GM18909 (cell line): ENCODE results near the gene LRRC8D.

Source experiments
- ATAC-seq: cut with Tn5 transposase; IDR thresholded peaks from one replicate; pipeline ENCODE4 v1.9.1; 2021; ENCODE audit warnings: mild to moderate bottlenecking; ENCODE audit not compliant: unreplicated experiment, poor library complexity

The LRRC8D gene

DNA sequence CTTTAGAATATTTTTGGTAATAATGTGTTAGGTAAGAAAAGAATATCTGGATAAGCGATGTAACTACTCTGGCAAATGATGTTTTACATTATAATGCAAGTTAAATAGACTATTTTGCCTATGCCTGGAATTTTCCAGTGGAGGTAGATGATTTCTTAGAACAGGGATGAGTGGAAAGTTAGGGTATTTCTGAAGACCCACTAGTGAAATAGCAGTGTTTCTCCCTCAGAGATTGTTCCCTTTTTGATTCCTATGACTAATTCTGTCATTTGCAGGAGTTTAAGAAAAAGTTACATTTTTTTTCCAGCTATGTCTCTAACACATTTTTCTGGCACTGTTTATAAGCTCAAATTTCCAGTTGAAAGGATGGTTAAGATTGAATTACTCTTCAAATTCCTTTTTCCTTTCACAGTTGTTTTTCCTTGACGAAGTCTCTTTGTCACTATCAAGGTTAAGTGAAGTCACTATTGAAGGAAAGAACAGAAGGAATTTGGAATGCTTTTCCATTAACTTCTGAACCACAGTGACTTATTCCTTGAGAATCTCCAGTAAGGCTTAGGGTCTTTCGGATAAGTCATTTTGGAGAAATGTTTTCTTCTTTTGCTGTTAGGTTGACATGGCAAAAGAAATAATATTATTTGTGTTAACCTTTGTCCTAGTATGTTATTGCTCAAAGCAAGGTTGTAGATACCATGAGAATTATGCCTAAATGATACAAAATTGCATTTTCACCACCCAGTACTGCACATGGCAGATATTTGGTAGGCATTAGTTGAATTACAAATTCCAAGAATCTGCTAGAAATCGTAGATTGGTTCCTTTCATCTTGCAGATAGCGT, 131.2 kb downstream of the LRRC8D start:
- ATAC-seq, result no peak

DNA sequence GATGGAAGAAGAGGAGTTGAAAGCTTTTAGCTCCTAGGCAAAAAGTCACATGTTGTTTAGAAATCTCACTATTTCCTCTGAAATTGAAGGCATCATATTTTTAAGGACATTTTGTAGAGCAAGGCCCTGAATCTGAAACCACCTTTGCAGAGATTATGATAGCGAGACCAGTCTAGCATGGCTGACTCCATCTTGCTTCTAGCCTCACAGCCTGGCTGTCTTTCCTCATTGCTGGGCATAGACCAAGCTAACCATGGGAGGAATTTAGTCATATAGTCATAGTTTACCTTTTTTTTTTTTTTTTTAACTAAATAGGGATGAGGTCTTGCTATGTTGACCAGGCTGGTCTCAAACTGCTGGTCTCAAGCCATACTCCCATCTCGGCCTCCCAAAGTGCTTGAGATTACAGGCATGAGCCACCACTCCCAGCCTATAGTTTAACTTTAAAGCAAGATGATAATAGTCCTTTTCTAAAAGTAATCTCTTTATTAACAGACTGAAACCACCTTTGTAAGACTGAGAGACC, 131.8 kb downstream of the LRRC8D start:
- peak; percentile 2 for ATAC-seq

DNA sequence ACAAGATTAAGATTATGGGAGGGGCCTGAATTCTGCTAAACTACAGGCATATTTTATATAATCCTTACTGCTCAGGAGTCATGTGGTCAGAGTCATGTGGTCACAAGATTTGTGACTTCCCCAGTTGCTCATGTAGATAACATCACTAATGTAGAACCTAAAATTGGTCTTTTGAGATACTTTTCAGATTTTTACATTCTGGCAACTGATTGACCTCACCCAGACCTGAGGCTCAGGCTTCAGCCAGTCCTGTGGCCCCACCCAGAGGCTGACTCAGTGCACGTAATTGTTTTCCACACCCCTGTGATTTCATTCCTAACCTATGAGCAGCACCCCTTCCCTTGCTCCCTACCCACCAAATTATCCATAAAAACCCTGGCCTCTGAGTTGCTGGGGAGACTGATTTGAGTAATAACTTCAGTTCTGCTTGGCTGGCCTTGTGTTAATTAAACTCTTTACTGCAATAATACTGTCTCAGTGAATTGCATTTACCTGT, 132.3 kb downstream of the LRRC8D start:
- peak; percentile 73 for ATAC-seq

DNA sequence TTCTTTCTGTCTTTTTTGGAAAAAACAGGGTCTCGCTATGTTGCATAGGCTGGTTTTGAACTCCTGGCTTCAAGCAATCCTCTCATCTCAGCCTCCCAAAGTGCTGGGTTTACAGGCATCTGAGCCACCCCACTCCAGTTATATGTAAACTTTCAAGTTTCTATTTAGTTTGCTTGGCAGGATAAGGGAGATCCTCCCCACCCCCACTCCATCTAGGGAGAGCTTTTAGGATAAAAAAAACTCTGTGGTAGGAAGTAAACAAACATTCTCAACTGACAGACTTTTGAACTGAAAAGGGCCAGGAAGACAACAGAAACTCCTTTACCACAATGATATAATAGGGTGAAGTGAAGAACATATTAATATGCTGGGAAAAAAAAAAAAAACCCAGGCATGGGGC, 133.1 kb downstream of the LRRC8D start:
- no peak for ATAC-seq

DNA sequence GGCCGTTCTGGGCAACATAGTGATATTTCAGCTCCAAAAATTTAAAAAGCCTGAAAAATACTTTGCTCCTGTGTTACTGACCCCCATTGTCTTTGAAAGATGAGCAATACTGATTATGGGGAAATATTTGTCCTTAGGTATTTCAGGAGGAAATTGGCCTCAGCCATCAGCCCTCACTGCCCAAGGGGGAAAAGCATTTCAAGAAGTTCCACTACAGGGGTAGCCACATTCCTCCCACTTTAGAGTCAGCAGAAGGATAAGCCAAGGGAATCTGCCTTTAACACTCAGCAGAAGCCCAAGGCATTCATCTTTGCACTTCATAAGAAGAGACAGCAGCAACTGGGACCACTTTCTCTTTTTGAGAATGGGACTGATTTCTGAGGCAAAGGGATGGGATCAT, 133.6 kb downstream of the LRRC8D start:
- ATAC-seq, result no peak

DNA sequence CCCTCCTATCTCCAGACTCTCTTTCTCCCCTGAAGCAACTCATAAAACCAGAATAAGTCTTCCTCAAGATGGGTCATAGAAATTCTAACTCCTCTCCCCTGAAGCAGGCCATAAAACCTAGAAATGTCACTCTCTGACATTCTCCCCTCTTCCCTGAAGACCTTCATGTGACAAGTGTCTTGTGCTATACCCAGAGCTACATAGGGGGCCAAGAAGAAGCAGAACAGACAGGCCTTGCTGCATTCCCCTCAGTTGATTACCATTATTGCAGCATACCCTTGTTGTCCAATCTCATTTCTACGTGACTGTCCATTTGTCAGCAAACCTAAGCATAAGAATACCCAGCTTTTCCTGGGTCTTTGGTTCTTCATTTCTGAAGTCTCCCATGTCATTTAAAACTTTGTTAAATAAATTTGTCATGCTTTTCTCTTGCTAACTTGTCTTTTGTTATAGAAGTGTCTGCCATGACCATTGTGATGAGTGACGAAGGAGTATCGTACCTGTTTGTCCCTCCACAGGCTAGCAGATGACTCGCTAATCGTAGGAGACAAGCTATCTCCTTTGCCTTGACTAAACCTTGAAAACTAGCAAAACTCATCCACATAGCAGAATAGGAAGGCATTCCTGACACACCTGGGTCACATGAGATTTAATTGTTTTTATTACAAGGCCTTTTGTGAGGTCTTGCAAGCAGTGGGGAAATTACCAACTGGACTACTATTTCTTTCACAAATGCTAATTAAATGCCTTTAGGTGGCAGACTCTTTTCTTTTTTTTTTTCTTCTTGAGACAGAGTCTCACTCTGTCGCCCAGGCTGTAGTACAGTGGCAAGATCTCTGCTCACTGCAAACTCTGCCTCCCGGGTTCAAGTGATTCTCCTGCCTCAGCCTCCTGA, 134.7 kb downstream of the LRRC8D start:
- no peak for ATAC-seq

DNA sequence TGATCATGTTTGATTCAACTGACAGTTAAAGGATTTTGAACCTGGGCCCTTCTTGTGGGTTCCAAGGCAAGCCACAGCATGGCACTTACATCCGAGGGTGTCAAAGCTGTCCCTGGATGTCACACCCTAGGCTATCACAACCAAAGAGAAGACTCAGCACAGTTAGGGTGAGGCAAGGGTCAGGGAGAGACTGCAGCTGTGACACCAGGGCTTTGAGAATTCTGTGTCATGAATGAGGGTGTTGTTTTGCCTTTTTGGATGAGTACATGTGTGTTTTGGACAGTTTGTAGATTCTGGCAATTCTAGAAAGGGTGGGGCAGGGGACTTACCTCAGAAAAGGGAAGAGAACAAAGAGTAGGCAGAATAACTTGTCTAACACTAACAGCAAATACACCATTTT, 136.3 kb downstream of the LRRC8D start:
- no peak for ATAC-seq

DNA sequence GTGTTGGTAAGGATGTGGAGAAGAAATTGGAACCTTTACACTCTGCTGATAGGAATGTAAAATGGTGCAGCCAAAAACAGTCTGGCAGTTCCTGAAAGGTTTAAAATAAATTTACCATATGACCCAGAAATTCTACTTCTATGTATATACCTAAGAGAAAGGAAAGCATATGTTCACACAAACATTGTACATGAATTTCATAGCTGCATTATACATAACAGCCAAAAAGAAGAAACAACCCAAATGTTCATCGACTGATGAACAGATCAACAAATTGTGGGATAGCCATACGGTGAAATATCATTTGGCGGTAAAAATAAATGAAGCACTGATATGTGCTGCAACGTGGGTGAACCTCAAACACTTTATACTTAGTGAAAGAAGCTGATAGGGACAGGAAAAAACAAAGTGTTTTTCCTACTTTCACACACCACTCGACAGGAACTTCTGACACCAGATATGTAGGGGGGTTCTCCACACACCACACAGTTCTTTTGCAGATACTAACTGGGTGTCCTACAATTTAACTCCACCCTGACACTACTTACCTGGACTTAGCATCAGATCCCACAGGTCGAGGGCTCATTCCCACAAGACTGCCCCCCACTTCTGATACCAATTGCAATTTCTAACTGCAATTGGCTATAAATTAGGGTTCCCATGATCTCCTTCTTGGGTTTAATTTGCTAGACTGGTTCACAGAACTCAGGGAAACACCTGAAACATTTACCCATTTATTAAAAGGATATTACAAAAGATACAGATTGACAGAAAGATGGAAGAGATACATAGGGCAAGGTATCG, 138.2 kb downstream of the LRRC8D start:
- ATAC-seq, result no peak

DNA sequence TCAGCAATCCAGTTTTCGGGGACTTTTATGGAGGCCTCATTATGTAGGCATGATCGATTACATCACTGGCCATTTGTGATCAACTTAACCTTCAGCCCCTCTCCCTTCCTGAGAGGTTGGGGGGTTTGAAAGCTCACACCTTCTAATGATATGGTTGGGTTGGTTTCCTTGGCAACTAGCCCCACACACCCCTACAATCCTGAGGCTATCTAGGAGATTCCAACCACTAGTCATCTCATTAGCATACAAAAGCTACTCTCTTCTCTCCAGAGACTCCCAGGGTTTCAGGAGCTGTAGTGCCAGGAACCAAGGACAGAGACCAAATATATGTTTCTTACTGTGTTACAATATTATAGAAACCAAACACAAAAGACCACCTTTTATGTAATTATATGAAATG, 138.9 kb downstream of the LRRC8D start:
- no peak for ATAC-seq

DNA sequence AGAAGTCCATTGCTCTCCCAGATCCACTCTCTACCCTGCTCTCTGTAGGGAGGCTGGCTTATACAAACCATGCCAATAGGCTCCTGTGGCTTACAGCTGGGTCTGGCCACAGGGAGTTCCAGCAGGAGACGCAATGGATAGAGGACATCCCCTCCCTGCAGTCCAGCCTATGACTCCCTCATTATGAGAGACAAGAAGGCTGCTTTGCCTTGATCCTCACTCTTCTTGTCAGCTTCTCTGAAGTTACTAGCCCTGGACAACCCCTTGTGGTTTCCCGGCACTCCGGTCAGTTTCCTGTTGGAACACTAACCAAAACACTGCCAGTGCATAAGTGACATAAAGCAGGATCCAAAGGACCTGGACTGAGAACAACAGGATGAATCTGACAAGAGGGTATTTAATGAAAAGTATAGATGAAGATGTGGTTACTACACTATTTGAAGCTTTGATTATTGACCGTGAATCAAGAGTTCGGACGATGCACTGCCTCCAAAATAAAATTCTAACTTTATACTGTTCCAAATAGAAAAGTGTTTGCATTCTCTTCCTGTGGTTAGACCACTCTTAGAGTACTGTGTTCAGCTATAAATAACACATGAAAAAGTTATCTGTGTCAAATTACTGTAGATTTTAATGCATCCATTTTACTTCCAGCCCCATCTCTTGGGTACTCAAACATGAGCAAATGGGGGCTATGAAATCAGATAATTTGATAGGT, 141.4 kb downstream of the LRRC8D start:
- ATAC-seq, result no peak

DNA sequence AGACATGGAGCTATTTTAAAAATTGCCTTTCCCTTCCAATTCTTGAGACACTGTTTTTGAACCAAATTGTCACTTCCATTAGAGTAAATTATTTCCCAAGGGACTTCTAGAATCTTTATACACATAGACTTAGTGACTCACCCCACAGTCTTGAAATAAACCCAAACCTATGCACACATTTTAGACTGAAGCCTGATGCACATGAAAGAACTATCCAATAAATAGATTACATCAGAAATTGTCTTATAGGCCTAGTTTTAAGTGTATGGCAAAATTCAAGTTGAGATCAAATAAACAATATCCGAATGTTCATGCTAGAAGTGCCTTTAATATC, 141.9 kb downstream of the LRRC8D start:
- no peak for ATAC-seq

DNA sequence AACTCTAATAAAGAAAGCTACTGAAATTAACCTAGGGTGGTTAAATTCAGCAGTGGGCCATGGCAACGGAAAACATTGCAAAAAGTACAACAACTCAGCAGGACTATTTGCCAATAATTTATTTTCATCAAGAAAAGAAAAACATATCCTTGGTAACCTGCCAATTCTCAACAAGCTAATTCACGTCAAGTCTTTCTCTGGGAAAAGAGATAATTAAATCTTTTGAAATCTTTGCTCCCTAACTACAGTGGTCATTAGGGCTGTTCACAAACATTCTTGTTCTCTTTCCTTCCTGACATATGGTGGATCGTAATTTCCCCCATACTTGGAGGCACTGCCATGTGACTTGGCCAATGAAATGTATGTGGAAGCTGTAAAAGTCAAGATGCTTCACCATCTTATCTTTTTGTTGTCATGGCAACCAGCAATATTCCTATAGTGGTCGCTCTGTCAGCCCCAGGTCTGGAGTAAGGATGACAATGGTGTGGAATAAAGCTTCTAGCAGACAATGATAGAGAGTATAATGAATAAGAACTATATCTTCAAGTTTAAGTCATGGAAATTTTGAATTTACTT, 144.4 kb downstream of the LRRC8D start:
- ATAC-seq, result no peak

DNA sequence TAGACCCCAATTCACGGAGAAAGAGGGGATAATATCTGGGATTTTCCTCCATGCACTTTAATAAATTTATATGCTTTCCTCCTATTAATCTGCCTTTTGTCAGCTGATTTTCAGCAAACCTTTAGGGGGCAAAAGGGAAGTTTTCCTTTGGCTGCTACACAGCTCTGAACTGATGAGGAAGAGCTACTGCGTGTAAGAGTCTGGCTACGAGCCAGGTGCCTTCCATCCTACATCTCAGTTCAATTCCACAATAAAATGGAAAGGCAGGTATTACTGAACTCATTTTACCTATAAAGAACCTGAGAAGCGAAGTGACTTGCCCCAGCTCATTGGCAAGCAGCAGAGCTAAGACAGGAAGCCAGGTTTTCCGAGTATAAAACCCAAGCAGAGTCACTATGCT, 145.8 kb downstream of the LRRC8D start:
- peak; percentile 45 for ATAC-seq

DNA sequence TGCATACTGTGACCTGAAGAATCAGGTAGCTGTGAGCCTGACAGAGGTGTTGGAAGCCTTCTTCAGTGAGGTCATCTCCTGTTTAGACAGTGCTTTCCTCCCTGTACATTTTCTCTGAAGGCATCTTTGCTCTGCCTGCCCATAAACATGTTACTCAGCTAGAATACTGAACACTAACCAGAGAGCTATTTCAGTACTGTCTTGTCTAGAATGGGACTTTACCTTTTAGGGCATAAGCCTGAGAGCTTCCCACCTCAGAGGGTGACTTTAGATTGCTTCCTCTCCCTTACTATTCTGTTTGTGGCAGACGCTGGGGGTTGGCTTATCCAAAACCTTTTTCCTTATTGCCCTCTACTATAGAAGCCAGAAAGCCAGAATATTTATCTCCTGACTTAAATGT, 150.8 kb downstream of the LRRC8D start:
- peak; percentile 73 for ATAC-seq

DNA sequence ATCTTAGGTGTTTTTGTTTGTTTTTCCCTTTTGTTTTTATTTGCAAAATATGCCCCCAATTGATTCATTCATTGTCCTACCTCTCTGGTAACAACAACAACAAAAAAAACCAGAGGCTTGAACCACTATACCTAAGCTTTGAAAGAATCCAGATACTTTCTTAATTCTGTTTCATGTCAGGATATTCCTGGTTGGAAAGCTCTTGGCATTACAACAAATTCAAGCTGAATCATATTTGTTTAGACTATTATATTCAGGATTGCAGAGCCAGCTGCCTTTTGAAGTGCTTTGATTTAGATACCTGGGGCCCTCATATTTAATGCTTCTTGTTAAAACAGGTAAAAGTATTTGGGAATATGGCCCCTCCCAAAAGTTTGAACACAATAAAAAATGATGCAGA, 151.2 kb downstream of the LRRC8D start:
- no peak for ATAC-seq

DNA sequence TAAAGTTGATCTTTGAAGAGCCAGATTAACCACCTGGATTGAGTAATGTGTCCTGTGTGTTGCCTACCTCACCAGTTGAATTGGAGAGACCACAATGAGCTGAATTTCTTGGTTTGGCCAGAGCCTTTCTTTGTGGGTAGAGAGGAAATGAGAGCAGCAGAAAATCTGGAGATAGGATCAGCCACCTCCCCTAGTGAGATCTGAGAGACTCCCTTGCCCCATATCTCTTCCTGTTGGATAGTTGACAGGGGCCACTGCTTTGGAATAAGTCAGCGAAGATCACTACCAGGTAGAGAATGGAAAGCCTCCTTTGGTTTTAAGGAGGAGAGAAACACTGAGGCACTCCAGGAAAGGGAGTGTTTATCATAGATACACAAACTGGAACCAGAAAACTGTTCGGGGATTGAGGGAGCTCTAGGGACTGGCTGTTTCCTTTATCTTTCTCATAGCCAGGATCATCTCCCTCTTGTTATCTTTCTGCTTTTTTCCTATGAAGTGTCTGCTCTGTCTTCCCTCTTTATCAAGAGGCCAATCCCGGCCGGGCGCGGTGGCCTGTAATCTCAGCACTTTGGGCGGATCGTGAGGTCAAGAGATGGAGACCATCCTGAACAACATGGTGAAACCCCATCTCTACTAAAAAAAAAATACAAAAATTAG, 152.8 kb downstream of the LRRC8D start:
- ATAC-seq, result no peak

DNA sequence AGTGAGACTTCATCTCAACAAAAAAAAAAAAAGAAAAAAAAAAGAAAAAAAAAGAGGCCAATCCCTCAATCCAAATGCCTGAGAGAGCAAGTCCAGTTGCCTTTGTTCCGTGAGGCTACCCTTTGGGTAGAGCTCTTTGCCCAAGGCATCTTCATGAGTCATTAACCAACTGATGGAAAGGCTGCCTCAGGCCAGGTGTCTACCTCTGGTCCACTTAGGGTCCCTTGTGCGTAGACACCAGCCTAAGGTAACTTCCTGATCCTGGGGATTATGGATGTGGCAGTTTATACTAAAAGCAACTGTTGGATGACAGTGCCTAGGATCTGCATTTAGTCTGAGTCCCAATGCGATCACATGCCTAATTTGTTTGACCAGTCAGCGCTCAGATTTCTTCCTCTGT, 153.4 kb downstream of the LRRC8D start:
- ATAC-seq, result no peak

DNA sequence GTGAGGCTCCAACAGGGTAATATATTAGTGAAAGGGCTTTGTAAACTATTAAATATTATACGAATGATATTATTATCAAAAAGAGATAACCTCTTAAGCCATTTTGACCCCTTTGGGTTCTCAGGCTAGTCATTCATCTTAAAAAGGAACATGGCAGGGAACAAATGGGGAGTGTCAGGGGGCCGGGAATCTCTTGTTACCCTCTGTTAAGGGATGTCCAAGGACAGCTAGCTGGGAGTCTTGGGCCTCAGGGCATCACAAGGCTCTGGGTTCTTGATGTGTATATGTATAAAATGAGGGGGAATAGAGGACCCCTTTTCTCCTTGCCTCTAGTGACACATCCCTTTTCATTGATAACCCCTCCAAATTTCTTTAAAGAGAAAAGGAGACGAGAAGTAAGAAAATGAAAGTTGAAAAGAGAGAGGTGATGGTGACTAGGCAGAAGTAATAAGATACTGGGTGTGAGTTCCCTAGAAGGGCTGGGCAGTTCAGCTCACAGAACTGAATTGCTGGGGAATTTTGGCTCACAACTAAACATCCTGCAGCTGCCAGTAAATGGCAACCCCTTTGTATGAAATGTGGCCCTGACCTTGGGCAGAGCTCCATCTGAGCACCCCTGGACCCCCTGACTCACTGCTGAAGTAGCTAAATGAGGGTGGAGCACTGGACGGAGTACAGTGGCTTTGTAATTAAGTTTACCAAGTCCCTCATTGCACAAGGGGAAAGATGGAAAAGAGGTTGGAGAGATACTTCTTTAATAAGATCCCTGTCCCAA, 154.1 kb downstream of the LRRC8D start:
- no peak for ATAC-seq
